IMR-90 (cell line): Measurements from ENCODE around the gene RIMBP2. TPM values are rescaled to one million over a fixed set of nuclear protein-coding genes. Genes with fewer than 3 reads are reported as not detected.

ENCODE experiments used
- ATAC-seq: fragments of 200-7000 bp; cut with Tn5 transposase; 2 replicates; pipeline ENCODE4 v1.9.1; 2020; ENCODE audit warnings: low read depth, mild to moderate bottlenecking, moderate library complexity
- BruUV-seq: library from RNA; stranded (reverse); fragments of 400-500 nt; replicated peaks from 2 replicates; lab custom pipeline; 2021; lab: Mats Ljungman, UMichigan
- CTCF ChIA-PET: fragments of 300-600 bp; formaldehyde crosslinking; extraction: SDS; loops from one replicate; lab custom pipeline; 2021; ENCODE audit warnings: antibody characterized with exemption; lab: Yijun Ruan, JAX
- POLR2A ChIA-PET: fragments of 300-600 bp; sonication (Branson Sonifier 250); formaldehyde crosslinking; loops from one replicate; lab custom pipeline; 2022; ENCODE audit warnings: antibody characterized with exemption; ENCODE audit not compliant: unreplicated experiment; lab: Charles Lee
- DNase-seq: peaks from one replicate; pipeline ENCODE4 v3.0.0; 2013
- H2AFZ ChIP-seq: replicated peaks from 2 replicates; pipeline ENCODE3; 2013; ENCODE audit warnings: low read length, mild to moderate bottlenecking; ENCODE audit not compliant: poor library complexity
- H2AK5ac ChIP-seq: 2 replicates; pipeline ENCODE4 v1.6.1; 2013; ENCODE audit warnings: low read depth, low read length, inconsistent platforms
- H2AK9ac ChIP-seq: replicated peaks from 2 replicates; pipeline ENCODE3; 2013; ENCODE audit warnings: mild to moderate bottlenecking, low read depth, low read length, moderate library complexity; ENCODE audit not compliant: poor library complexity
- H2BK120ac ChIP-seq: 2 replicates; pipeline ENCODE4 v1.6.1; 2013; ENCODE audit warnings: low read depth, low read length, inconsistent platforms
- H2BK15ac ChIP-seq: 3 replicates; pipeline ENCODE4 v1.6.1; 2013; ENCODE audit warnings: low read depth, low read length, inconsistent platforms
- H2BK20ac ChIP-seq: 2 replicates; pipeline ENCODE4 v1.6.1; 2013; ENCODE audit warnings: low read depth, mild to moderate bottlenecking, inconsistent platforms, low read length, moderate library complexity
- H2BK5ac ChIP-seq: 2 replicates; pipeline ENCODE4 v1.6.1; 2013; ENCODE audit warnings: mild to moderate bottlenecking, low read depth, low read length, inconsistent platforms; ENCODE audit not compliant: poor library complexity, severe bottlenecking
- H3K14ac ChIP-seq: replicated peaks from 2 replicates; pipeline ENCODE4 v1.6.1; 2013; ENCODE audit warnings: low read depth, low read length, inconsistent platforms
- H3K18ac ChIP-seq: 2 replicates; pipeline ENCODE4 v1.6.1; 2013; ENCODE audit warnings: low read depth, low read length, control low read depth
- H3K23ac ChIP-seq: 2 replicates; pipeline ENCODE4 v1.6.1; 2013; ENCODE audit warnings: low read depth, low read length, inconsistent platforms
- H3K27ac ChIP-seq: 2 replicates; pipeline ENCODE4 v1.5.1; 2013; ENCODE audit warnings: mild to moderate bottlenecking, control low read depth, low read length; ENCODE audit not compliant: insufficient read depth
- H3K27me3 ChIP-seq: 2 replicates; pipeline ENCODE4 v1.6.1; 2013; ENCODE audit warnings: low read length; ENCODE audit not compliant: control insufficient read depth, insufficient read depth
- H3K36me3 ChIP-seq: 2 replicates; pipeline ENCODE4 v1.6.1; 2013; ENCODE audit warnings: low read length, mixed read lengths; ENCODE audit not compliant: control insufficient read depth, insufficient read depth
- H3K4ac ChIP-seq: 2 replicates; pipeline ENCODE4 v1.6.1; 2013; ENCODE audit warnings: low read depth, low read length, inconsistent platforms
- H3K4me1 ChIP-seq: 2 replicates; pipeline ENCODE4 v1.6.1; 2013; ENCODE audit warnings: low read length, mixed read lengths; ENCODE audit not compliant: control insufficient read depth, insufficient read depth
- H3K4me2 ChIP-seq: 2 replicates; pipeline ENCODE4 v1.6.1; 2013; ENCODE audit warnings: low read depth, mild to moderate bottlenecking, control low read depth, low read length, moderate library complexity
- H3K4me3 ChIP-seq: 2 replicates; pipeline ENCODE4 v1.5.1; 2013; ENCODE audit warnings: low read depth, mild to moderate bottlenecking, control low read depth, low read length, moderate library complexity; ENCODE audit not compliant: insufficient read depth
- H3K56ac ChIP-seq: 2 replicates; pipeline ENCODE4 v1.6.1; 2013; ENCODE audit warnings: low read length, inconsistent platforms; ENCODE audit not compliant: insufficient read depth; ENCODE audit errors: extremely low read depth
- H3K79me1 ChIP-seq, 2 experiments: 2 replicates each; pipeline ENCODE4 v1.6.1; 2013; ENCODE audit warnings: low read length in 2 of 2, inconsistent platforms in 1 of 2, low read depth in 1 of 2
- H3K9ac ChIP-seq: 2 replicates; pipeline ENCODE4 v1.6.1; 2013; ENCODE audit warnings: low read depth, low read length, control low read depth
- H3K9me1 ChIP-seq: 2 replicates; pipeline ENCODE4 v1.6.1; 2013; ENCODE audit warnings: low read length, inconsistent platforms; ENCODE audit not compliant: insufficient read depth
- H3K9me3 ChIP-seq: 2 replicates; pipeline ENCODE4 v1.6.1; 2013; ENCODE audit warnings: low read length; ENCODE audit not compliant: control insufficient read depth, insufficient read depth
- H4K20me1 ChIP-seq: 2 replicates; pipeline ENCODE4 v1.6.1; 2013; ENCODE audit warnings: low read length, inconsistent platforms; ENCODE audit not compliant: insufficient read depth
- H4K5ac ChIP-seq: 2 replicates; pipeline ENCODE4 v1.6.1; 2013; ENCODE audit warnings: mild to moderate bottlenecking, low read depth, low read length, control low read depth
- H4K8ac ChIP-seq, 2 experiments: 2 replicates each; pipeline ENCODE4 v1.6.1; 2013; ENCODE audit warnings: low read depth in 2 of 2, low read length in 2 of 2, control low read depth in 1 of 2, inconsistent platforms in 1 of 2
- H4K91ac ChIP-seq: 2 replicates; pipeline ENCODE4 v1.6.1; 2013; ENCODE audit warnings: low read depth, low read length, inconsistent platforms; ENCODE audit not compliant: insufficient read depth
- CEBPB ChIP-seq: IDR thresholded peaks from 2 replicates; pipeline ENCODE4 v1.6.1; 2012; ENCODE audit warnings: low read depth, low read length, improper control_type of control experiment
- CHD1 ChIP-seq: IDR thresholded peaks from 2 replicates; pipeline ENCODE4 v1.6.1; 2012; ENCODE audit warnings: low read depth, low read length, improper control_type of control experiment
- FOS ChIP-seq: fragments of 150-350 bp; IDR thresholded peaks from 2 replicates; pipeline ENCODE4 v1.6.1; 2016; ENCODE audit warnings: low read depth, low read length
- NFE2L2 ChIP-seq: fragments of 150-350 bp; IDR thresholded peaks from 2 replicates; pipeline ENCODE4 v1.6.1; 2016; ENCODE audit warnings: low read depth, mild to moderate bottlenecking, low read length
- POLR2A ChIP-seq: IDR thresholded peaks from 2 replicates; pipeline ENCODE4 v1.6.1; 2012; ENCODE audit warnings: mild to moderate bottlenecking, low read depth, low read length
- RCOR1 ChIP-seq: IDR thresholded peaks from 2 replicates; pipeline ENCODE4 v1.6.1; 2012; ENCODE audit warnings: mild to moderate bottlenecking, low read length, improper control_type of control experiment; ENCODE audit not compliant: insufficient replicate concordance
- SMC3 ChIP-seq: fragments of 150-350 bp; IDR thresholded peaks from 2 replicates; pipeline ENCODE4 v1.6.1; 2016; ENCODE audit warnings: low read depth, mild to moderate bottlenecking, antibody characterized with exemption, low read length, moderate library complexity
- WGBS, 2 experiments: methylation state at CpG; one replicate each; pipeline versions ENCODE4 v1.1.5 to v1.1.7; 2013; ENCODE audit warnings: missing lambda C conversion rate in 2 of 2; ENCODE audit not compliant: insufficient read length in 1 of 2; ENCODE audit errors: extremely low coverage in 2 of 2; 5-methylcytosine and 5-hydroxymethylcytosine counted together
- dilution Hi-C: fragments of 300-500 bp; cut with HindIII; formaldehyde crosslinking; loops from one replicate; pipeline ENCODE4 v1.14.3; 2018; ENCODE audit warnings: low sequenced_read_pairs; ENCODE audit not compliant: unreplicated experiment
- in situ Hi-C: fragments of 300-500 bp; cut with MboI; formaldehyde crosslinking; loops from 3 replicates; pipeline ENCODE4 v1.14.3; 2019; ENCODE audit warnings: low sequenced_read_pairs, inconsistent platforms, mixed read lengths
- intact Hi-C: fragments of 100-400 bp; cut with micrococcal nuclease; formaldehyde crosslinking; loops from 2 replicates; pipeline ENCODE4 v1.10.0; 2022
- polyA plus RNA-seq, 3 experiments: library from polyadenylated mRNA; depleted of rRNA; stranded (reverse); fragments of >200 nt; gene quantifications; 2 replicates each; pipeline ENCODE4 v1.2.3, GENCODE V29; 2012; ENCODE audit warnings: low replicate concordance in 1 of 3
- total RNA-seq: library from RNA; depleted of rRNA; stranded (reverse); fragments of >200 nt; gene quantifications from 2 replicates; pipeline ENCODE4 v1.2.3, GENCODE V29; 2012
- TF ChIP-seq, protein P1 (sequence below): conservative IDR thresholded peaks from 2 replicates; pipeline ENCODE4 v1.5.1; 2012; ENCODE audit warnings: mild to moderate bottlenecking, low read depth, low read length, improper control_type of control experiment
- TF ChIP-seq, protein P2 (sequence below): fragments of 150-350 bp; IDR thresholded peaks from 2 replicates; pipeline ENCODE4 v1.6.1; 2016; ENCODE audit warnings: low read depth, mild to moderate bottlenecking, low read length, moderate library complexity, borderline replicate concordance
- TF ChIP-seq, protein P3 (sequence below): fragments of 150-350 bp; IDR thresholded peaks from 2 replicates; pipeline ENCODE4 v1.6.1; 2017; ENCODE audit warnings: mild to moderate bottlenecking, antibody characterized with exemption, low read length, low read depth

RIMBP2 gene
- total and polyA plus RNA-seq, 2 of the 4 experiments (the other 2 are of a cell fraction), result not detected

DNA sequence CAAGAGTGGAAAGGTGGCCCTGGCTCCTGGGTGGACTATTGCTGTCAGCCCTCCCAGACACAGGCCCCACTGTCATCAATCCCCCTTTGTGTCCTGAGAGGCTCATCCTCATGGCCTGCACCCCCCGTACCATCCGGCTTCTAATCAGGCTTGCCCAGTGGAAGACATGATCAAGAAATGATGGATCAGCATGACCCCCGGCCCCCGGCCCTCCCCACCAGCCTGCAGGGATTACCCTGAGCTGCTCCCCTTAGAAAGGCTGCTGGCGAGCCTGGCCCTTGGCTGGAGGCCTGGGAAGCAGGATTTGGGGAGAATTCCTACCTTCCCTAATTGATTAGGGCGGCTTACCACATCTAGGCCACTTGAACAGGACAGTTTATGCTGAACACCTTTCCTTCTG, 207.3 kb downstream of the RIMBP2 start:
- H3K4me3 ChIP-seq, result no peak overlapping the region
- intact Hi-C loops, result no loop called here
- dilution Hi-C loops, result no loop called here
- CTCF ChIA-PET, result no interaction called here
- no peak overlapping the region for H3K14ac ChIP-seq
- no peak overlapping the region for H3K4ac ChIP-seq
- H3K56ac ChIP-seq, result no peak overlapping the region
- H3K9ac ChIP-seq, result no peak overlapping the region
- H4K20me1 ChIP-seq, result no peaks in the 10 kb centered on the region
- no peak overlapping the region for H2AK9ac ChIP-seq
- no peak overlapping the region for H3K27ac ChIP-seq
- H2BK20ac ChIP-seq, result no peak overlapping the region
- no peaks in the 10 kb centered on the region for H3K36me3 ChIP-seq
- H2BK120ac ChIP-seq, result no peak overlapping the region
- H2BK5ac ChIP-seq, result no peak overlapping the region
- H4K5ac ChIP-seq, result no peak overlapping the region
- H3K23ac ChIP-seq, result no peak overlapping the region
- WGBS, 2 experiments, result no CpG with 5 or more reads among the region's 6 CpGs
- POLR2A ChIA-PET, result no interaction called here
- no peaks in the 10 kb centered on the region for H3K79me1 ChIP-seq
- H3K4me1 ChIP-seq, result no peaks in the 10 kb centered on the region
- H3K9me1 ChIP-seq, result no peaks in the 10 kb centered on the region
- H4K91ac ChIP-seq, result no peak overlapping the region
- peaks cover 41% of the 10 kb centered on the region for H3K9me3 ChIP-seq
- no peaks in the 10 kb centered on the region for H3K27me3 ChIP-seq
- H3K4me2 ChIP-seq, result no peak overlapping the region
- no peak overlapping the region for H4K8ac ChIP-seq
- TF ChIP-seq RCOR1 (no peak), SMC3 (no peak), FOS (no peak), CEBPB (no peak), POLR2A (no peak), NFE2L2 (no peak), CHD1 (no peak)
- TF ChIP-seq, protein P1, sequence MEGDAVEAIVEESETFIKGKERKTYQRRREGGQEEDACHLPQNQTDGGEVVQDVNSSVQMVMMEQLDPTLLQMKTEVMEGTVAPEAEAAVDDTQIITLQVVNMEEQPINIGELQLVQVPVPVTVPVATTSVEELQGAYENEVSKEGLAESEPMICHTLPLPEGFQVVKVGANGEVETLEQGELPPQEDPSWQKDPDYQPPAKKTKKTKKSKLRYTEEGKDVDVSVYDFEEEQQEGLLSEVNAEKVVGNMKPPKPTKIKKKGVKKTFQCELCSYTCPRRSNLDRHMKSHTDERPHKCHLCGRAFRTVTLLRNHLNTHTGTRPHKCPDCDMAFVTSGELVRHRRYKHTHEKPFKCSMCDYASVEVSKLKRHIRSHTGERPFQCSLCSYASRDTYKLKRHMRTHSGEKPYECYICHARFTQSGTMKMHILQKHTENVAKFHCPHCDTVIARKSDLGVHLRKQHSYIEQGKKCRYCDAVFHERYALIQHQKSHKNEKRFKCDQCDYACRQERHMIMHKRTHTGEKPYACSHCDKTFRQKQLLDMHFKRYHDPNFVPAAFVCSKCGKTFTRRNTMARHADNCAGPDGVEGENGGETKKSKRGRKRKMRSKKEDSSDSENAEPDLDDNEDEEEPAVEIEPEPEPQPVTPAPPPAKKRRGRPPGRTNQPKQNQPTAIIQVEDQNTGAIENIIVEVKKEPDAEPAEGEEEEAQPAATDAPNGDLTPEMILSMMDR, result no peak
- TF ChIP-seq, protein P2, sequence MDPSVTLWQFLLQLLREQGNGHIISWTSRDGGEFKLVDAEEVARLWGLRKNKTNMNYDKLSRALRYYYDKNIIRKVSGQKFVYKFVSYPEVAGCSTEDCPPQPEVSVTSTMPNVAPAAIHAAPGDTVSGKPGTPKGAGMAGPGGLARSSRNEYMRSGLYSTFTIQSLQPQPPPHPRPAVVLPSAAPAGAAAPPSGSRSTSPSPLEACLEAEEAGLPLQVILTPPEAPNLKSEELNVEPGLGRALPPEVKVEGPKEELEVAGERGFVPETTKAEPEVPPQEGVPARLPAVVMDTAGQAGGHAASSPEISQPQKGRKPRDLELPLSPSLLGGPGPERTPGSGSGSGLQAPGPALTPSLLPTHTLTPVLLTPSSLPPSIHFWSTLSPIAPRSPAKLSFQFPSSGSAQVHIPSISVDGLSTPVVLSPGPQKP, result no peak
- TF ChIP-seq, protein P3, sequence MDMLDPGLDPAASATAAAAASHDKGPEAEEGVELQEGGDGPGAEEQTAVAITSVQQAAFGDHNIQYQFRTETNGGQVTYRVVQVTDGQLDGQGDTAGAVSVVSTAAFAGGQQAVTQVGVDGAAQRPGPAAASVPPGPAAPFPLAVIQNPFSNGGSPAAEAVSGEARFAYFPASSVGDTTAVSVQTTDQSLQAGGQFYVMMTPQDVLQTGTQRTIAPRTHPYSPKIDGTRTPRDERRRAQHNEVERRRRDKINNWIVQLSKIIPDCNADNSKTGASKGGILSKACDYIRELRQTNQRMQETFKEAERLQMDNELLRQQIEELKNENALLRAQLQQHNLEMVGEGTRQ, result no peak
- in situ Hi-C loops, result no loop called here
- BruUV-seq, result no TSS peak
- H2AFZ ChIP-seq, result no peak overlapping the region
- H2AK5ac ChIP-seq, result no peak overlapping the region
- H3K18ac ChIP-seq, result no peak overlapping the region
- ATAC-seq (no peak), DNase-seq (no peak)
- no peak overlapping the region for H2BK15ac ChIP-seq
